Body of pancreas (tissue), 4 donors: Measurements from ENCODE around the gene SCIN.

Source experiments
- POLR2A ChIP-seq, 3 donors: fragments of 450-650 bp; IDR thresholded peaks; one replicate each; pipeline ENCODE4 v1.6.1; 2016; ENCODE audit warnings: antibody characterized with exemption in 3 of 3, mild to moderate bottlenecking in 2 of 3
- TF ChIP-seq, protein P1 (sequence below), 7 experiments: fragments of 450-650 bp in 4 of 7; fragments of 200-600 bp in 3 of 7; sonication (generic) in 3 of 7; IDR thresholded peaks; one replicate each; pipeline ENCODE4 v1.5.1; 2016 to 2019; ENCODE audit warnings: antibody characterized with exemption in 7 of 7

DNA sequence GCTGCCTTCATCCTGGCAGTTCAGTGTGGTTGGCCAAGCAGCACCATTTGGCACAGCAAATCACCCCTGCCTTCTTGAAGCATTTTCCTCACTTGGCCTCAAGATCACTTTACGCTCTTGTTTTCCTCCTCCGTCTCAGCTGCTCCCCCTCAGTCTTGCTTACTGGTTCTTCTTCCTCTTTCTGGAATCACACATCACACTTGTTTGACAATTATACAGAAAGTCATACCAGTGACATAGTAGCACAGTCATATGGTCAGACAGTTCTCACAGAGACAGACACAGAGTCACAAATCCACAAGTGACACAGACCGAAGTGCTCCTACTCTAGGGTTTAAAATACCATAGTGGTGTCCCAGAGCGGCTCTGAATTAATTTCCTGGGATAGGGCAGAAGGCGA lies 73.1 kb downstream of the SCIN start:
- TF ChIP-seq, protein P1, sequence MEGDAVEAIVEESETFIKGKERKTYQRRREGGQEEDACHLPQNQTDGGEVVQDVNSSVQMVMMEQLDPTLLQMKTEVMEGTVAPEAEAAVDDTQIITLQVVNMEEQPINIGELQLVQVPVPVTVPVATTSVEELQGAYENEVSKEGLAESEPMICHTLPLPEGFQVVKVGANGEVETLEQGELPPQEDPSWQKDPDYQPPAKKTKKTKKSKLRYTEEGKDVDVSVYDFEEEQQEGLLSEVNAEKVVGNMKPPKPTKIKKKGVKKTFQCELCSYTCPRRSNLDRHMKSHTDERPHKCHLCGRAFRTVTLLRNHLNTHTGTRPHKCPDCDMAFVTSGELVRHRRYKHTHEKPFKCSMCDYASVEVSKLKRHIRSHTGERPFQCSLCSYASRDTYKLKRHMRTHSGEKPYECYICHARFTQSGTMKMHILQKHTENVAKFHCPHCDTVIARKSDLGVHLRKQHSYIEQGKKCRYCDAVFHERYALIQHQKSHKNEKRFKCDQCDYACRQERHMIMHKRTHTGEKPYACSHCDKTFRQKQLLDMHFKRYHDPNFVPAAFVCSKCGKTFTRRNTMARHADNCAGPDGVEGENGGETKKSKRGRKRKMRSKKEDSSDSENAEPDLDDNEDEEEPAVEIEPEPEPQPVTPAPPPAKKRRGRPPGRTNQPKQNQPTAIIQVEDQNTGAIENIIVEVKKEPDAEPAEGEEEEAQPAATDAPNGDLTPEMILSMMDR (IDR thresholded peaks at IDR 0.05), result no peak
- TF ChIP-seq POLR2A (IDR thresholded peaks at IDR 0.05), result no peak
